ENCODE data around the gene ST6GALNAC2.
"Not testable (repeated sequence)": the region's sequence is repeated elsewhere in the genome, so short reads cannot be mapped to it uniquely, and the experiment has no call there.

The ST6GALNAC2 gene

DNA sequence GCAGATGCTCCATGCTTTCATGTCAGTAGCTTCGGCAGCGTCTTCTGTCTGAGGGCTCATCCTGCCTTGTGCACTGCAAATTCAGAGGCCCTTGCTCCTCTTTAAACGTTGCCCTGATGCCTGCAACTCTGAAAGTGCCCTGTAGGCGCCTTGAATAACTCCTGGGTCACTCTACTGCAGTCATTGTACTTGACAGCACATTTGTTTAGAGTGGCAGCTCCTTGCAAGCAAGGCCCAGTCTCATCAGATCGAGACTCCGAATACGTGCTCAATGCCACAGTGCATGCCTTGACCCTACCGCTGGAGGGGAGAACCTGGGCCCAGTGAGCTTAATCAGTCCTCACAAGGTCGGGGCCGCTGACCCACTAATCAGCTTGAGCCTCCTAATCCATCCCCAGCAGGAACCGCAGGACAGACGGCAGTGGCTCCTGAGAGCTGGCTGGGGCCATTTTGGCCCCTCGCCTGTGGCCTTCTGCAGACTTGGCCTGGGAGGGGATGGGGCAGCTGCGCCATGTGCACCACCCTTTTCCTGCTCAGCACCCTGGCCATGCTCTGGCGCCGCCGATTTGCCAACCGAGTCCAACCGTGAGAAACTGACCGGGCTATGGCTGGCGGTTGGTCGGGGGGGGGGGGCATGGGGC, 45.9 kb downstream of the ST6GALNAC2 start, which contains the start of gene PRCD:
Gene PRCD (plus strand): TSS at position 414 of the 641 bp plus-strand sequence. CDS start 98 bp downstream, at position 512.
- no peak for DNase-seq (ENCODE audit: low read depth)

DNA sequence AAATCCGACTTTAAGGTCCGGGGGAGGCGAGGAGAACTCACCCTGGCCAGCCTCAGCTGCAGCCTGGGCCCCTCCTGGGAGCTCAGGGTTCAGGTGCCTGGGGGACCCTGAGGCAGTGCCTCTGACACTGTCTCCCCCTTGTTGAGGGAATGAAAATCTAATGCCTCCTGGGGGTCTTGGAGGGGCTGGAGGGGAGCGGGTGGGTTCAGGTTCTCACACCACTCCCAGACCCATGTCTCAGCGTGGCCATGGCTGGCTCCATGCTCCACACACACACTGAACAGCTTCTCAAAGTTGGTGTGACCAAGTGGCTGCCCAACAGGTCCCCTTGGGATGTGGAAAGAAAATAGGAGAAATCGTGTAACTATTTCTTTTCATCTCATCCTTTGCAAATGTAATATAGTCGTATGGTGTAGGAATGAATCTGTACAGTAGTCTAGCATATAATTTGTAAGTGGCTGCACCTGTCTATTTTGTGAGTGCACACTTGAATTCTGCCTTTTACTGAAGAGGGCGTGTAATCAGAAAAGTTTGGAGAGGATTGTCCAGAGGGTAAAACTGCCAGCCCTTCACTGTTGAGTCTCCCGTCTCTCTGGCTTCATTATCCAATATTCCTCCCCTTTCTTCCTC, 46.6 kb downstream of the ST6GALNAC2 start:
- DNase-seq (ENCODE audit: low read depth), result no peak

DNA sequence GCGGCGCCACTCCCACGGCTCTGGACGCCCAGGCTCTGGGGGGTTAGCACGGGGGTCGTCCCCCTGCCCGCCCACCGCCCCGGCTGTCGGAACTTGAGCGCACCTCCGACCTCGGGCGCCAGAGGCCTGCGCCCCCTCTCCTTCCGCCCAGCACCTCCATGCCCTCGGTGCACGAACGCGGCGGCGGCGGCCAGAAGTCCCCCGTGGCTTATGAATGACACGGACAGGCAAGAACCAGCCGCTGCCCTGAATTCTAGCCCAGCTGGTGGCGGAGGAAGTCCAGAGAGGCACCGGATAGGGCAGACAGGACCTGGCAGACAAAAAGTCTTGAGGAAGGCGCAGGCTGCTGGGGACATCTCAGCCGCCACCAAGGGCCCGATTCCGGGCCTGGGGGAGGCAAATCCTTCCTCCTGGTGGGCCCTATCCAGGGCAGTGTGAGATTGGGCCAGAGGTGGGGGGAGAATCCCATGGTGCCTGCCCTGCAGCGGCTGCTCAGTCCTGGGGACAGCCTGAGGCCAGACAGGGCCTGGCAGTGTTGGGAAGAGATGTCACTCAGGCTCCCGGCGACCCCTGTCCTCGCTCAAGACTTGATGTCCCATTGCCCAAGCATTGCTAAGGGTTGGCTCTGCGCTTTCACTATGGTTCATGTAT, 47.3 kb downstream of the ST6GALNAC2 start:
- no peak for DNase-seq (ENCODE audit: low read depth)

DNA sequence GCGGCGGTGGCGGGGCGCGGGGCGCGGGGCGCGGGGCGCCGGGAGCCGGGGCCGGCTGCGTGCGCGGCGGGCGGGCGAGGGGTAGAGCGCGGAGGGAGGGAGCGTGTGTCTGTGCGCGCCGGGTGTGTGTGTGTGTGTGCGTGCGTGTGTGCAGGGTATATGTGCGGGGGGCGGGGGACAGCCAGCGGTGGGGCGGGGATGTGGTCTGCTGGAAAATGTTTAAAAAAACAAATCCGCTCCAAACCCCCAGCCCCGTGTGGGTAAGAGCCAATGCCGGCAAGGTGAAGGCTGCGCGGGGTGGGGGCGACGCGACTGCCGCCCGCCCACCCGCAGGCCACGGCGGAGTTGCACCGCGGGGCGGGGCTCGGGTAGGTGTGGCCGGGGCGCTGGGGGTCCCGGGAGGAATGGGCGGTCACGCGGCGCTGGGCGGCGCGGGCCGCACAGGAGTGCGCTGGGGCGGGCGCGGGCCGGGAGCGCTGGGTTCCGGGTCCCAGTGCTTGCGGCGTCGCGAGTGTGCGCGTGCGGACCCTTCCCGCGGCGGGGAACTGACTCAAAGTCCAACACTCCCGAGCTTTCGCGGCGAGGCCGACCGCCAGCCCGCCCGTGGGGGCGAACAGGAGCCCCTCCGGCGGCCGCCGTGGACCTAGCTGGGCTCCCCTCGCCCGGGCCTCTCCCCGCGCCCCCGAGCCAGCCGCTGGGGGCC, 47.9 kb downstream of the ST6GALNAC2 start, which contains the start of gene CYGB:
Gene CYGB (minus strand): TSS at position 132 of the 703 bp plus-strand sequence. CDS start 167 bp downstream, outside the sequence.
- no peak for DNase-seq (ENCODE audit: low read depth)

DNA sequence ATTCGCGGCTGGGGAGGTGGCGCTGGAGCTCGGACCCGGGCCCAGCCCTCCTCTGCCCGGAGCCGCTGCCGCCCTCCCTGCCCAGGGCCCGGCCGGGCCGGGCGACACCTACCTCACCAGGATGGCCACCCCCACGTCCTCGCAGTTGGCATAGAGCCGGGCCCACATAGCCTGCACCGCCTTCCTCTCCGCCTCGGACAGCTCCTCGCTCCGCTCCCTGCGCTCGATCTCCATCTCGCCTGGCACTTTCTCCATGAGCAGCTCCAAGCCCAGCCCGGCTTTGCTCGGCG, 48.4 kb downstream of the ST6GALNAC2 start:
- no peak for DNase-seq (ENCODE audit: low read depth)

DNA sequence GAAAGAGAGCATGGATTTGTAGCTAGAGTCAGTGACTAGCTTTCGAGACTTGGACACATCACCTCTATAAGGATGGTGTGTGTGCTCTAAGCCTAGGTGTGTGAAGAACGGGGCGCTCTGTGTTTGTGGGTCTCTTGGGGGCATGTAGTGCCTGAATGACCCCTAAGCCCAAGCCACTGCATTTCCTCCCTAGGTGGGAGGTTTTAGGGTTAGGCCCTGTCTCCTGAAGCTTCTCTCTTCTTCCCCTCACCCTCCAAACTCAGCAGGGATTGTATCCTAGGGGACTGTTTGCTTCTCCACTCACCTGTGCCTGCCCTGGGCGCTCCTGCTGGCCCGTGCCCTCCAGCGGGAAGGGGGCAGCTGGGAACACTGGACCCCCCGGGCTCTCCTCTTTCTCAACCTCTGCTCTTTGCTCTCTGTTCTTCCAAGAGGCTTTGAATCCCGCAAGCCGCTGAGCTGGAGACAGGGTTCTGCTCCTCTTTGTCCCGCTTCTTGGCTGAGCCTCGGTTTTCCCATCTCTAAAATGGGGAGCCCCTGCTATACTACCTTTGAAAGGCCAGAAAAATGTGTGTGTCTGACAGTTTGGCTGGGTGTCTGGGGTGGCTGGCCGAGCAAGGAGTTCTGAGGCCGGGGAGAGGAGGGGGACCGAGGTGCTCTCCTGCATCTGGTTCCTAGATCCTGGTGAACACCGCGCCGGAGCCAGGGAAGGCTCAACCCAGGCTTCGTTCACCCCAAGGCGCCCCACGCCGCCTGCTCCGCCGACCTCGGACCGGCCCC, 49.0 kb downstream of the ST6GALNAC2 start:
- DNase-seq (ENCODE audit: low read depth), result no peak

DNA sequence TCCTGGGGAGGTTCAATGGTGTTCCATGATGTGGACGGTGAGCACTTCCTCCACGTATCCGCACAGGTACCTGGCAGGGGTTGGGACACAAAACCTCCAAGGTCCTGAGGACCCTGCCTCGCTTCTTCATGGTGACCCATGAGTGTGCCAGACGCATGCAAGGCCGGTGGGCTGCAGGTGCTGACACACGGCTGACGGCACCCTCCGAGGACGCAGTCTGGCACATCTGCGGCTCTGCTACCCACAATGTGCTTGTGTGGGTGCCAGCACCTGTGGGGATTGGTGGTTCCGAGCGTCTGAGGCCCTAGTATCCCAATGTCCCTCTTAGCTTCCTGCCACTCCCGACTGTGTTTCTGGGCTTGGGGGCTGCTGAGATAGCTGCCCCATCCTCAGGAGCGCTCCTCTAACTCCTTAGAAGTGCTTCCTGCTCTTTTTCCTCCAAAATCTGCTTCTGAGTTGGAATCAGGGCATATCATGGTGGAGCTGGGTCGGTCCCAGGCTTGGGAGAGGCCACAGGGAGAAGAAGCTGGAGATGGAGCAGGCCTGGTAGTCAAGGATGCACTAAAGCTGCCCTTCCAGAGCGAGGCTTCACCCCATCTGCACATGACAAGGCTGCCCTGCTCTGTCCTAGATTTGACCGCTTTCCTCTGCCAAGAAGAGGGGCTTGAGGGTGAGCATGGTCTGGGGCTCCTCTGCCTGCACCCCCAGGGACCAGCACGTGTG, 49.7 kb downstream of the ST6GALNAC2 start:
- no peak for DNase-seq (ENCODE audit: low read depth)

DNA sequence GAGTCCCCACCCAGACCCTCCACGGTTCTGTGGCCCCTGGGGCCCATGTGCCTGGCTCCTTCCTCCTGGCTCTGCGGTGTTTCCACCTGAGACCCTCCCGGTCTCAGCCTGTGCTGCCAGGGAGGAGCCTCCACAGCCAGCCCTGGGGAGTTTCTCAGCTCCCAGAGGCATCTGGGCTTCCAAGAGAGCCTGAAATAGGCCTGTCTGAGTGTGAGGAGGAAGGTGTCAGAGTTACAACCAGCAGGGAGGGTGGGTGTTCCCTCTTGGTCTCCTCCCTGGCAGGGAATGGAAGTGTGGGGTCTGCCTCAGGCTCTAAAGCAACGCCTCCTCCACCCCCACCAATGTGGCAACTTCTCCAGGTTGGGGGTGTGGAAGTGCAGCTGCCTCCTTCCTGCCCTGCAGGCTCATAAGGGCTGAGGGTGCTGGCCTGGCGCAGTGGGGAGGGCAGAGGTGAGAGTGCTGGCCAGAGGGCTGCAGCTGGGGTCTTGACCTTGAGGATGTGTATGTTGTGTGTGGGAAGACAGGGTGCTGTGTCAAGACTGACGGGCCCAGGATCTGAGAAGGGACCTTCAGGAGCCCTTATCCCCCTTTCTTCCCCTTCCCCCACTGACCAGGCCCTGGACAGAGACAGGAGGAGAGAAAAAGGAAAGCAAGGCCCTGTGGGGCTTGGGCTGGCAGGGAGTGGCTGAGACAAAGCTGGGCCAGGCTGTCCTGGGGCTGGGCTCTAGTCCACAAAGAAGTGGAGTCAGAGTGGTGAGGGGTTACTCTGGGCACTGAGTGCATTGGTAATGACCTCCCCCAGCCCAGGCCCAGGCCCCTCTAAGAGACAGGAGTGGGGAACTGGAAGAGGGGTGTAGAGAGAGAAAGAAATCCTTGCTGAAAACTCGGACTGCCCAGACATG, 50.6 kb downstream of the ST6GALNAC2 start:
- no peak for DNase-seq (ENCODE audit: low read depth)

DNA sequence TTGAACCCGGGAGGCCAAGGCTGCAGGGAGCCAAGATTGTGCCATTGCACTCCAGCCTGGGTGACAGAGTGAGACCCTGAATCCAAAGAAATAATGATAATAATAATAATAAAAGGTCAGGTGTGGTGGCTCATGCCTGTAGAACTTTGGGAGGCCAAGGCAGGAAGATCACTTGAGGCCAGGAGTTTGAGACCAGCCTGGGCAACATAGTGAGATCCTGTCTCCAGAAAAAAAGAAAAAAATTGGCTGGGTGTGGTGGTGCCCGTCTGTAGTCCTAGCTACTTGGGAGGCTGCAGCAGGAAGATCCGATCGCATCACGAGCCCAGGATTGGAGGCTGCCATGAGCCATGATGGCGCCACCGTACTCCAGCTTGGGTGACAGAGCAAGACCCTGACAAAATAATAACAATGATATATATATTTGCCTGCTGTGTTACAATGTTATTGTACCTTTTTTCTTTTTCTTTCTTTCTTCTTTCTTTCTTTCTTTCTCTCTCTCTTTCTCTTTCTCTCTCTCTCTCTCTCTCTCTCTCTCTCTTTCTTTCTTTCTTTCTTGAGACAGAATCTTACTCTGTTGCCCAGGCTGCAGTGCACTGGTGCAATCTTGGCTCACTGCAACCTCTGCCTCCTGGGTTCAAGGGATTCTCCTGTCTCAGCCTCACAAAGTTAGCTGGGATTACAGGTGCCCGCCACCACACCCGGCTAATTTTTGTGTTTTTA, 51.9 kb downstream of the ST6GALNAC2 start:
- DNase-seq (ENCODE audit: low read depth), result not testable (repeated sequence)

DNA sequence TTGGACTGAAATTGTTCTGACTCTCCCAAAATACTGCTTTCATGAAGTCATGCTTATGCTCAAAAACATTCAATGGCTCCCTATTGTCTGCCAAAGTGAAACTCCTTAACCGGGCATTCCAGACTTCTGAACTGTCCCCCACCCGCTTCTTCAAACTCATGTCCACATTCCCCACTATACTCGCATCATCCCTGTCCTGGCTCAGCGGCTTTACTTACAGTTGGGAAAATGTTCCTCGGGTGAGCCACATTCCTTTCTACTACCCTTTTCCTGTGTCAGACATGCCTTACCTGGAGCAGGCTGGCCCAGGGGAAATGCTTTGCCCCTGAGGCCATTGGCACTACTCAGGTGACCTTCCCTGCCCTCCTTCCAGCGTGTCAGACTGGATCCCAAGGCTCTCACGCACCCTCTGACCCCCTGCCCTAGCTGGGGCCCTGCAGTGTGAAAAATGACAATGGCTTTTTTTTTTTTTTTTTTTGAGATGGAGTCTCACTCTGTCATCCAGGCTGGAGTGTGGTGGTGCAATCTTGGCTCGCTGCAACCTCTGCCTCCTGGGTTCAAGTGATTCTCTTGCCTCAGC, 53.5 kb downstream of the ST6GALNAC2 start:
- no peak for DNase-seq (ENCODE audit: low read depth)

DNA sequence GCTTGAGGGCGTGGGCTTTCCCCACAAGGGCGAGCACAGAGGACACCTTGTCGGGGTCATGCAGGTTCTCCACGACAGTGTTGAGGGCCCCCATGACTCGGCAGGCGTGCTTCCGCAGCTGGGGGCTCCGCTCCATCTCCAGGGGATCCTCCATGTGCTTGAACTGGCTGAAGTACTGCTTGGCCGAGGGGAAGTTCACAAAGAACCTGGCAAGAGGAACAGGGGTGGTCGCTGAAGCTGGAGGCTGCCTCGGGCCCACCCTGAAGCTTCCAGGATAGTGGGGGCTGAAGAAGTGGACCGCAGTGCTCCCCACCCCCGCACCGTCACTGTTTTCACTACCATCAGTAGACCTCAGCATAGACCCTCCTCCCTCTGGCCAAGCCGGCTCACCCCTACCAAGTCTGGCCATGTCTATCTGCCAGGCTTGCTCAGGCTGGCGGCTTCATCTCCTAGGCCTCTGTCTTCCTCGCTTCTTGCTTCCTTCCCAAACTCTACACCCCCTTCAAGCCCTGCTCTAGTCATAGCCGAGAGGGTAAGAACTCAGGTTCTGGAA, 54.1 kb downstream of the ST6GALNAC2 start:
- DNase-seq (ENCODE audit: low read depth), result no peak

DNA sequence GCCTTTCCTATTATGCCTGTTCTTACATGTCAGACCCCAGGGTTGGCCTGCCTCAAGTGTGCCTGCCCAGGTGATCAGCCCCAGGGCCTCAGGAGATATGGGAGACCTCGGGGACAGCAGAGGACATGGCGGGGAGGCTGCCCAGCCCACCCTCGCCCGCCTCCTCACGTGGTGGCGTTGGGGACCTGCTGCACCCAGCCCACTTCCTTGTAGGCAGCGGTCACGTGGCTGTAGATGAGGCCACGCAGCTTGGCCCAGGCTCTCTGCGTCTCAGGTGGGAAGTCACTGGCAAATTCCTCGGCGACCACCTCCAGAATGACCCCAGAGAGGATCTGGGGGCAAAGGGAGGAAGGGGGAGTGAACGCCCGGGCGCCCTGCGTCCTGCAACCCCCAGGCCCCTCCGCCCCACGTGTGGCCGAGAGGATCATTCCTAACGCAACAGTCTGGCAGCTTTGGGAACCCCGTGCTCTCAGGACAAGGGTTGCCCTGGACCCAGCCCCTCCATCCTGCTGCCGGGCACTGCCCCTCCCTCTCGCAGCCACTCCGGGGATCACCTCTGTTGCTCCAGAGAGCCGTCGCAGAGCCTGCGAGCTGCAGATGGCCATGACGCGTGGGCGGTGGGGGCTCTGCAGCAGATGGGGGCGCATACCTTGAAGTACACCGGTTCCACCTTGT, 54.7 kb downstream of the ST6GALNAC2 start:
- no peak for DNase-seq (ENCODE audit: low read depth)

DNA sequence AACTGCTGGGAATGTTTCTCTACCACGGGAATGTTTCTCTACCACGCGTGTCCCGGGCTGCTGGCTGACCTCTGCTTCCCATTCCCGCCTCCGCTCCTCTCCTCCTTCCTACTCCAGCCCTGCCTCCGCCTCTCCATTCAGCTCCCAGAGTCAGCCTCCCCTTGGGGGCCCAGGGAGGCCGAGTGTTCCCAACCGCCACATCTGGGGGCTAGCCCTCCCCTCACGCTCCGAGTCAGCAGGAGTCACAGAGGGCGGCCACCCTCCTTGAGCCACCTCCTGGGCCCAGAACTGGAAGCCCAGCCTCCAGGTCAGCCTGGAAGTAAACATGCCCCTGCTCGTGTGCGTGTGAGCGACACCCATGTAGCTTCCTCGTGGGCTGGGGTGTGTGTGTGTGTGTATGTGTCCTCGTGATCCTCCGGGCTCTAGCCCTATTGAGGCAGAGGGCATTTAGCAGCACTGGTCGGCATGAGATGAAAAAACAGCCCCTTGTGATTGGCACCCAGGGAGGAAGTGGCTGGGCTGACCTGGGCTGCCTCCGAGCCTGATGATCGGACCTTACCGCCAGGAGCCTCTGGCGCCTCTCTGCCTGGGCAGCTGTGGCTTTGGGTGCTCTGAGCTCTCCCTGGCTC, 55.5 kb downstream of the ST6GALNAC2 start:
- DNase-seq (ENCODE audit: low read depth), result peak; percentile 80

DNA sequence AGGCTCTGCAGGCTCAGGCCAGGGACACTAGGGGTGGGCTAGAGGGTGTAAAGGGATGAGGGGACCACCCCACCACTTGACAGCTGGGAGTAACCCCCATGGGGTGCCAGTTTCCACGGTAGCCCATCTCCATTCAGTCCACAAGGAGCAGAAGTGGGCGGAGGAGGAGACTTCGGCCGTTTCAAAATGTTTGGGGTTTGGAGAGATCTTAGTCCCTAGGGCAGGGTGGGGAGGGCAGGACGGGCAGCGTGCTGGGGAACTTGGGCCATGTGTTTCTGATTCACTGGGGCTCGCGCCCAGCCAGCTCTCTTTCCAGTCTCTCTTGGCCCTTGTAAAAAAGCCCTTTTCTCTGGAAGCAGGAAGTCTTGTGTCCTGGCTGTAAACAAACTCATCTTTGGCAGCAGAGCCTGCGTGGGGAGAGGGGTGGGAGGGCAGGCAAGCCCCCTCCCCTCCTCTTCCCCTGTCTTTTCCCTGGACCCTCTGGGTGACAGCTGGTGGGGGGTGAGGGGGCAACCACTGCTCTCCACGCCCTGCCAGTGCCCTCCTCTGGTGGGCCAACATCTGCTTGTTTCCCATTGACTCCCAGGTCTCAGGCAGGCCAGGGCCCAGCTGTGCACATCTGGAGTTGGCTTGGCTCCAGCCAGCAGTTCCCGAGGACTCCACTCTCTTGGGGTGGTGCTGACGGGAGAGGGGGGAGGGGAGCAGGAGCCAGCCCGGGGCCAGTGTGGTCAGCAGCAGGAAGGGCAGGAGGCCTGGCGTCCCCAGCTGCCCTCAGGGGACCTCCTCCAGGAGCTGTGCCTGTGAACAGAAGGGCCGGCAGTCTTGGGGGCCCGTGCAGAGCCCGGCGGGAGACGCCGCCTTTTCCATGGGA, 56.2 kb downstream of the ST6GALNAC2 start:
- peak; percentile 98 for DNase-seq (ENCODE audit: low read depth)

DNA sequence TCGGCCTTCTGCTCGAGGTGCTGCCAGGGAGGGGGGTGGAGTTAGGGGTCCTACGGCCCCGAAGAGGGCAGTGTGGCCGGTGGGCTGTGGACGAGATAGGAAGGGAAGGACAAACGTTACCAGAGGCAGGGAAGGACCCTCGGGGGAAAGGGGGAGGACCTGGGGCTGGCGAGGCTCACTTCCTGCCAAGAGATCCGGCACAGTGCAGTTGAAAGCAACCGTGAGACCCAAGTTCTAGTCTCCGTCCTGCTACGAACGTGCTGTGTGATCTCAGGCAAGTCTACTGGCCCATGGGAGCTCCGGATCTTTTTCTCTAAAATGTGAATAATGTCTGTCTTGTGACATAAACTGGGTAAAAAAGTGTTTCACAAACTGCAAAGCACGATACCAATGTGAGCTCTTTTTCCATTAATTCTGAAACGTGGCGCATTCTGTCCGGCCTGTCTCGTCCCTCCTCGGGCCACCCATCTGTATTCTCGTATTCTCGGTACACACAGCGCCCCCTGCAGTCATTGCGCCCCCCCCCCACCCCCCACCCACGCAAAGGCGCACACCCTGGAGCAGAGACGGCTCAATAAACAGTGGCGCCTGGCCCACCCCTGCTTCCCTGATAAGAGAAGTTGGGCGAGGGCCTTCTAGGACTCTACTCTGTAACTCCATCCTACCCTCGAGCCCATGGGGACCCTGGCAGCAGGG, 57.0 kb downstream of the ST6GALNAC2 start:
- DNase-seq (ENCODE audit: low read depth), result peak; percentile 40

DNA sequence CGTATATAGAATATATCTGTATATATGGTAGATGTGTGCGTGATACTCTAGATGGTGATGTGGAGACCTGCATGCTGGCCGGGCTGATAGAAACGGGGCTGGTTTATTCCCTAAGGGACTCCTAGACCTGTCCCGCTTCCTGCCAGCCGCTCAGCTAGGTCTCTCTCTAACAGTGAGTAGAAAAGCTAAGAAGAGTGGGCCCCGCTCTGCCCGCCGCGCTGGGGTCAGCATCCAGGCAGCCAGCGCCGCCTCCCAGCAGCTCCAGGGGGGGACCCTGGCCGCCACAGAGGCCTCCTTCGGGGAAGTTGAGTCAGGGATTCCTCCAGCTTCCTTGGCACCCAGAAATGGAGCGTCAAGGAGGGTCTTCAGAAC, 57.5 kb downstream of the ST6GALNAC2 start:
- DNase-seq (ENCODE audit: low read depth), result no peak
